Measurements from ENCODE around the gene SPACA7.

GRCh38 chr13:112424098-112424497 is 47.9 kb downstream of the SPACA7 start:
- no peak for TF ChIP-seq CTCF (IDR thresholded peaks at IDR 0.05)
- TF ChIP-seq POLR2A (IDR thresholded peaks at IDR 0.05) = no peak
